DOHH2 (cell line): ENCODE results near the gene KLHDC8B.

Experiments
- EZH2phosphoT487 ChIP-seq: fragments of 200-600 bp; sonication (generic); IDR thresholded peaks from 2 replicates; pipeline ENCODE4 v1.6.1; 2017; ENCODE audit warnings: borderline replicate concordance, mild to moderate bottlenecking, antibody characterized with exemption, low read length, moderate library complexity, mixed read lengths
- TF ChIP-seq, protein P1 (sequence below): fragments of 200-600 bp; sonication (generic); IDR thresholded peaks from one replicate; pipeline ENCODE4 v1.5.1; 2014; ENCODE audit warnings: antibody characterized with exemption, mild to moderate bottlenecking, low read depth, low read length; ENCODE audit not compliant: poor library complexity, severe bottlenecking

GRCh38 chr3:49132437-49133225 lies 38.8 kb upstream of the KLHDC8B start, which contains the start of gene LAMB2:
- TF ChIP-seq, protein P1, sequence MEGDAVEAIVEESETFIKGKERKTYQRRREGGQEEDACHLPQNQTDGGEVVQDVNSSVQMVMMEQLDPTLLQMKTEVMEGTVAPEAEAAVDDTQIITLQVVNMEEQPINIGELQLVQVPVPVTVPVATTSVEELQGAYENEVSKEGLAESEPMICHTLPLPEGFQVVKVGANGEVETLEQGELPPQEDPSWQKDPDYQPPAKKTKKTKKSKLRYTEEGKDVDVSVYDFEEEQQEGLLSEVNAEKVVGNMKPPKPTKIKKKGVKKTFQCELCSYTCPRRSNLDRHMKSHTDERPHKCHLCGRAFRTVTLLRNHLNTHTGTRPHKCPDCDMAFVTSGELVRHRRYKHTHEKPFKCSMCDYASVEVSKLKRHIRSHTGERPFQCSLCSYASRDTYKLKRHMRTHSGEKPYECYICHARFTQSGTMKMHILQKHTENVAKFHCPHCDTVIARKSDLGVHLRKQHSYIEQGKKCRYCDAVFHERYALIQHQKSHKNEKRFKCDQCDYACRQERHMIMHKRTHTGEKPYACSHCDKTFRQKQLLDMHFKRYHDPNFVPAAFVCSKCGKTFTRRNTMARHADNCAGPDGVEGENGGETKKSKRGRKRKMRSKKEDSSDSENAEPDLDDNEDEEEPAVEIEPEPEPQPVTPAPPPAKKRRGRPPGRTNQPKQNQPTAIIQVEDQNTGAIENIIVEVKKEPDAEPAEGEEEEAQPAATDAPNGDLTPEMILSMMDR = no peak
- no peak for TF ChIP-seq EZH2phosphoT487
